Activated CD4-positive, alpha-beta T cell treated with anti-CD3 and anti-CD28 coated beads for 24 hours (primary cell): ENCODE results near the gene FAM3B.
A peak's percentile ranks its signal among the peaks of the same experiment; 100 is the strongest.
"Not testable (repeated sequence)": the region's sequence is repeated elsewhere in the genome, so short reads cannot be mapped to it uniquely, and the experiment has no call there.

Source experiments
- DNase-seq, 2 donors: peaks; one replicate each; pipeline ENCODE4 v3.0.0-alpha.2; 2020; ENCODE audit warnings: low read depth in 2 of 2

Gene FAM3B, protein sequence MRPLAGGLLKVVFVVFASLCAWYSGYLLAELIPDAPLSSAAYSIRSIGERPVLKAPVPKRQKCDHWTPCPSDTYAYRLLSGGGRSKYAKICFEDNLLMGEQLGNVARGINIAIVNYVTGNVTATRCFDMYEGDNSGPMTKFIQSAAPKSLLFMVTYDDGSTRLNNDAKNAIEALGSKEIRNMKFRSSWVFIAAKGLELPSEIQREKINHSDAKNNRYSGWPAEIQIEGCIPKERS

DNA sequence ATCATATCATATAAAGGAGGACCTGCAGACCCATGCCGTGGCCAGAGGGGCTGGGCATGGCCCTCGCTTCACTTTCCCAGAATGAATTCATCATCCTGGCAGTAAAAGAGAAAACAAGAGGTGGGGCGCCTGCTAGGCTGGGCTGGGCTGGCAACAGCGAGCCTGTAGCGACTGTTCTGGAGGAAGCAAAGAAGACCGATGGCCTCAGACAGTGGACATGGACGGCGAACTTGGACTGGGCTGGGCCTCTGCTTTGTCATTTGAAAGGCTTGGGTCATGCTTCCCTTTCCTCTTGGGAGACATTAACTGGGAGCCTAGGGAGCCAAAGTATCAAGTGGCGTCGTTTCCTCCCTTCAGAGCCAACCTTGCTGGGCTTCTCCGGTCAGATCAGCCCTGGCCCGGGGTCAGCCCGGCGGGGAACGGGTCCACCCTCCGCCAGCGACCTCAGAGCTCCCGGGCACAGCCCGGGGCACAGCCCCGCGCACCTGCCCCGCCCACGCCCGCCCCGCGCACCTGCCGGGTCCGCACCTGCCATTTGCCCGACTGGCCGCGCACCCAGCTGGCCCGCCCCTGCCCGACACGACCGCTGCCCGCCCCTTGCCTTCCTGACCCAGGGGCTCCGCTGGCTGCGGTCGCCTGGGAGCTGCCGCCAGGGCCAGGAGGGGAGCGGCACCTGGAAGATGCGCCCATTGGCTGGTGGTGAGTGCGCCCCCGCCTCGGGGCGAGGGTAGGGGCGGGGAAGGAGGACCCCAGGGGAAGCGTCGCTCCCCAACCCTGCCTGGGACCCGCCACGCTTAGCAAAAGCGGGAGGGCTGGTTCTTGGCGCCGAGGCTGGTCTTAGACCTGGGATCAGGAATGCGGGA is at the start of gene FAM3B:
Gene FAM3B, plus strand, starts transcription at position 602 of the 863 bp plus-strand sequence. Its CDS starts 79 bp downstream, at position 681.
- DNase-seq: no peak

DNA sequence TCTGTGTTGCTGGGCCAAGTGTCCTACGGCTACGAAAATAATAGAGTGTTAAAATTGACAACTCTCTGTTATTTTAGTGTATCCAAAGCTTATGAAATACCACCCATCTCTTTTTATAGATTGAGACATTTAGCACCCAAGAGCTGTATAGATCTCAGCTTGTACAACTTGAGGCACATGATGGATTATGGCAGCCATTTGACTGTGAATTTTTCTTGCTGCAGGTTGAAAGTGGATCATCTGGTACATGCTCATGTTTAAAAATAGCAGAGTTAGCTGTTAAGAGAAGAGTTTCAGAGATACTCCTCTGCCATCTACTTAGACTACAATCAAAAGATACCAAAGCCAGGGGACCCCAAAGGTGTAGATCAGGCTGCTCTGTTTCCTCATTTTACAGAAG is 49.3 kb upstream of the FAM3B start:
- DNase-seq: no peak

DNA sequence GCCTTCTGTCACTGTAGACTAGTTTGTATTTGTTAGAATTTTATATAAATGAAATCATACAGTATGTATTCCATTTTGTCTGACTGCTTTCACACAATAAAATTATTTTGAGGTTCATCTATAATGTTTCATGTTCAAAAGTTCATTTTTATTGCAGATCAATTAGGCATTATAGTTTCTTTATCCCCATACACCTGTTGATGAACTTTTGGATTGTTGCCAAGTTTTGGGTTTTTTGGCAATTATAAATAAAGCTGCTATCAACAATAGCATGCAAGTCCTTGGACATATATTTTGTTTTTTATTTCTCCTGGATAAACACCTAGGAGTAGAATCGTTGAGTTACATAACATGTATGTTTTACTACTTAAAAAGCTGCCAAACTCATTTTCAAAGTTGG is 47.1 kb upstream of the FAM3B start:
- DNase-seq: no peak

DNA sequence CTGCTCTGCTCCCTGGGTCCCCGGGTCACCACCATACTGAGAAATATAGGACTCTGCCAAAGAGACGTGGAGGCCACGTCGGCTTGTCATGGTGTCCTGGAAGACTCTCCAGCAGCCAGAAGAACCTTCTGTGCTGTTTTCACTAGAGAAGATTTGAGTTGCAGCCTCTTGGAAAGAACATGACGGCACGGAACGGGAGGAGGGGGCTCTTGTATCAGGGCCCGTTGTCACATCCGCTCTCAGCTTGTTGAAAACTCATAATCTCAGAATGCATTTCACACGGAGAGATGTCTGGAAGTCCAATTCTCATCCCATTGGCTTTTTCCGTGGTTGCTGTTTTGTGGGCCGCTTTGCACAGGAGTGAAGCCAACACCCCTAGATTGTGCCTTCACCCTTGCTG is 39.4 kb upstream of the FAM3B start:
- no peak for DNase-seq

DNA sequence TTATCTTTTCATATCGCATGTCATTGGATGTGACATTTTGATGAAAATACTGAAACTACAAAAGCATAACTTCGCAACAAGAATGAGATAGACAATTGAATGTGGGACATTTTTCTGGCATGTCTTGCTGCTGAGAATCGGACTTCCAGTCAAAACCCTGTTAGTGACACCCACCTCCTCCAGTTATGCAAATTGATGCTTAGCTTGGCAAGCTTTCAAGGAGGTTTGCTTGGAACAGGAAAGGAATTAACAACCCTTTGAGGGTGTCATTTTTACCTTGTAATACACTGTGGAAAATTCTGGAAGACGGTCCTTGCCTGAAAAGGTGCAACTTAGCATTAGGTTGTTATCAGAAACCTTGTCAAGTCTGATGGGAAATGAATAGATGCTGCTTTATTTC is 38.8 kb upstream of the FAM3B start:
- DNase-seq: no peak

DNA sequence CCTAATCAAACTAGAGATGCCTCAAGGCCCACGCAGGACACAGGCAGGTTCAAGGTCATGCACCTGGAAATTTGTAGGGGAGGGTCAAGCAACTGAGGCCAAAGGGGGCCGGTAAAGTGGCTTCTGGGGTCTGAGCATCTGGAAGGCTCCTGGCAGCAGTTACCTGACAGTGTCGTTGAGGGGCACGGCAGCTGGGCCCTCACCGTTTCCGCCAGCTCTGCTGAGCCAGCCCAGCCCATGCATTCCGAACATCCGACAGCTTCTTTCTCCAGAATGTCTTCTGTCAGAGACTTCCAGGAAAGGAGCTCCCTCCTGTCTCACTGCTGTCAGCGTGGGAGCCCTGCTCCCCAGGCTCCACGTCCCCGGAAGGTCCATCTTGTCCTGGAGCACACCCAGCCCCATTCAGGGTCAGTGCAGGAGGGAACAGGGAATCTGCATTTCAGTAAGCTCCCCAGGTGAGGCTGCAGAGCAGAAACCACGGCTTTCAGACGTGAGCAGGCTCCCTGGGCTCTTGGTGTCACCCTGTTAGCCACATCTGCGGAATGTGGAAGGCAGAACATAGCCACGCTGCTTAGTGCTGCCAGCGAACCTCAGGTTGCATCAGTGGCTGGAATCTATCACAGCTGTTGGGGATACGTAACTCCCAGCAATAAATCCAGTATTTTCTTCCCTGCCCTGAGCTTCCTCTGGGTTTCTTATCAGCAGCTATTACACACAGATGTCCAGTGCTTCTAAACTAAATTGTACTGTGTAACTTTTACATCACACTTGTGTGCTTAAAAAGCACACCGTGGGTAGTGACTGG is 36.3 kb upstream of the FAM3B start:
- DNase-seq: no peak

DNA sequence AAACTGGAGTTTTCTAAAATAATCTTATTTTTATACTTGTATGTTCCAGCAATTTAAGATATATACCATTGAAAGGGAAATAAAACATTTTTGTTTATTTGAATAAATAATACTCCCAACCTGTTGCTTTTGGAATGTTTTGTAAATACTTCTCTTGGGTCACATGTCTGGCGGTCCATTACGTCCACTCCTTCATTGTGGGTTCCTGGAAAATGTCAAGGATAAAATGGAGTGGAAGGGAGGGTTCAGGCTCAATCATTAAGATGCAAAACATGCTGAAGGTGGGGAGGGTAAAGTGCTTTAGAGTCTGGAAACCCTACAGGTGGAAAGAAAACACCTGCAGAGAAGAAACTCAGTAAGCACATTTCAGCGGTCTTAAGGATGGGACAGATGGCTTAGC is 34.2 kb upstream of the FAM3B start:
- no peak for DNase-seq

DNA sequence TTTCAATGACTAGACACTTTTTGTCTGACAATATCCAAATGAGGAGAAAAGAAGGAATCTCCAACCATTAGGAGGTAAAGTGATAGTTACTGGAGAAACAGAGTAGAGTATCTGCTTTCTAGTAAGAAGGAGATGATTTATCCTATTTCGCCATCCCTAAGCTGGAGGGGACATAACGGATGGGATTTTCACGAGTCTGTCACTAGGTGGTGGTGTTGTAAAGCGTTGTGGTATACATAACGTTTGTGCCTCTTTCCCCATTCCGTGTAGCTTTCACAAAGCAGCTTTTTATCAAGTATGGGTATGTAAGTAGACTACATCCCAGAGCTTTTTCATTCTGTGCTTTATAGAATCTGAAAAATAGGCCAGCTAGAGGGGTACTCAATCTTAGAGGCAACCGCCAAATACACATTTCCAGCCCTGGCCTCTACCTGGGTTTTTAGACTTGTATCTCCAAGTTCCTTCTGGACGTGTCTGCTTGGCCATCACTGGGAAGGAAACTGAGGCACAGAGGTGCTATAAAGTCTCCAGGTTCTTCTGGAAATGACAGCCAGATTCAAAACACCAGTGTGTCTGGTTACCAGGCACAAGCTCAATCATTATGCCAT is 33.3 kb upstream of the FAM3B start:
- peak in 1 of 2 donors; percentile 29 for DNase-seq

DNA sequence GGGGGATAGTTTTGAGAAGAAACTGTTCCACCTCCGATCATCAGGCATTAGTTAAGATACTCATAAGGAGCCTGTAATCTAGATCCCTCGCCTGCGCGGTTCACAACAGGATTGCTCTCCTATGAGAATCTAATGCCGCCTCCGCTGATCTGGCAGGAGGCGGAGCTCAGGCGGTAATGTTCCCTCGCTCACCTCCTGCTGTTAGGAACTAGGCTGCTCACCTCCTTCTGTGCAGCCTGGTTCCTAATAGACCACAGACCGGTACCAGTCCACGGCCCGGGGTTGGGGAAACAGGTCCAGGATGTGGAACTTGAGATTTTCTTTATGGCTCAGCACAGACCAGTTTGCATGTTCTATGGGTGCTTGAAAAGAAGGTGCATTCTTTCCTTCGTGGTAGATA is 27.2 kb upstream of the FAM3B start:
- no peak for DNase-seq

DNA sequence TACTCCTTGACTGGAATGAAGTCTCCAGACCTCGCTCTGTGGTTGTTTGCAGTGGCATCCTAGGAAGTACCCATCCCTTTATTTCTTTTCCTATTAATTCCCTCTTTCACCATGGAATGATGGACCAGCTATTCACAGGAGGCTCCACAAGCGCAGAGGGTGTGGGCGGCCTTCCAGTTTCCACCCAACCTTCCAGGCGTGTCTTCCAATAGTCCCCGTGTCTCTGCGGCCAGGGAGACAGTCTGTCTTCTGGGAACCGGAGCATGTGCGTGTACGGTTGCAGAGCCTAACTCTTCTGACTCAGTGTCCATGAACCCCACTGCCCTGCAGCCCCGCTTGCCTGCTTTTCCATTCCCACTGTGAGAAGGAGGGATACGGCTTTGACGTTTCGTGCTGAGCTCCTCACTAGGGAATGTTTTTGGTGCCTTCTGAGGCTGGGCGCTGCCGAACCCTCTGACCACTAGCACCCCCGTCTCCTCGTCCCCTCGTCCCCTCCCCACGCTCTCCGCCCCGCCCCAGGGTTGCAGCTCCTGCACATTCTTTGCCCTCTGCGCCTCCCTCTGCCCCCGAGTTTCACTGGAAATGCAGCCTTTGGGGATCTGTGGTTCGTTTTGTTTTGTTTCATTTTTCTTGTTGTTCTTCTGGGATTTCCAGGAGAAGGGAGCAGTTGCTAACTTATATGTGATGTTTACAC is 26.3 kb upstream of the FAM3B start:
- no peak for DNase-seq

DNA sequence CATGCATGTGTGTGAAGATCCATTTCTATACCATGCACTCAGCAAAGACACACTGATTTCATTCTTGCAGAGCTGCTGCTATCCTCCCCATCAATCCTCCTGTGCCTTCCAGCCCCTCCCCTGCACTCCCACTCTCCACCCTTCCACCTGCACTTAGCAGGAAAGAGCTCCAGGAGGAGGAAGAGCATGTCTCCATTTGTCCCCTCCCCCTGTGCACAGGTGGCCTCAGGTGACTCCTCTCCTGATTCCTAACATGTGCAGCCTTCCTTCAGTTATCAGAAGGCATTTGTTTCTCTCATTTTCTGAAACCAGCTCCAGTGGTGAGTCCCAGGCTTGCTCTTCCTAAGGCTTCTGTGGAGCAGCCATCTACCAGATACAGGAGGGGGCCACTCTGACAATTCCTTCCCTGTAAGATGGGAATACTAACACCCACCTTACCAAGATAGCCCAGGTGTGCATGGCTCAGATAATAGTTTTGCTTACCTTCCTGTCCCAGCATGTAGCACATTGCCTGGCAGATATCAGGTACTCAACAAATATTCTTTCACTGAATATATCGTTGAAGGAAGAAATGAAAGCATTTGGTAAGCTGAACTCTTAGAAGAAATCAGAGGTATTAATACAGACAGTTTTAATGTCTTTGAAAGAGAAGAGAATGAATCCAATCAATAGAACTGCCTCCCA is 21.9 kb upstream of the FAM3B start:
- DNase-seq: no peak

DNA sequence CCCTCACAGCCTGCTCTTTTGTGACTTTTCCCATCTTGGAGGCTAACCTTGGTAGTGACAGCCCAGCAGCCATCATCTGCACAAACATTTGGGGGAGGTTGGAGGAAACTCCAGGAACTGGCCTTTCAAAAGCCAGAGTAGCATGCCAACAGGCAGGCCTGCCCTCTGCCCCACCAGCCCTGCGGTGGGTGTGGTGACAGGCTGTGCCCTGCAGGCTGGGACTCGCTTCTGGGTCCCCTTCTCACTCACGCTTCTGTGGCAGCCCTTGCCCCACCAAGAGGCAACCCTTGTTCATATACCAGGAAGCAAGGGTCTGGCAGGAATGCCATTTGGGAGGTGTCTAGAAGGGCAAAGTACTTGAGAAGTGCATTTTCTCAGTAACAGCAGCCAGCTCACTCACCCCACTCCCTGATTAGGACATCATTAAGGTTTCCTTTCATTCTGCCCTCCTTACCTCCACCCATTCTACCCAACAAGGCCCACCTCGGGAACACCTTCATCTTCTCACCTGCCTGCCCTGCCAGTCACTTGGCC is 20.8 kb upstream of the FAM3B start:
- no peak for DNase-seq

DNA sequence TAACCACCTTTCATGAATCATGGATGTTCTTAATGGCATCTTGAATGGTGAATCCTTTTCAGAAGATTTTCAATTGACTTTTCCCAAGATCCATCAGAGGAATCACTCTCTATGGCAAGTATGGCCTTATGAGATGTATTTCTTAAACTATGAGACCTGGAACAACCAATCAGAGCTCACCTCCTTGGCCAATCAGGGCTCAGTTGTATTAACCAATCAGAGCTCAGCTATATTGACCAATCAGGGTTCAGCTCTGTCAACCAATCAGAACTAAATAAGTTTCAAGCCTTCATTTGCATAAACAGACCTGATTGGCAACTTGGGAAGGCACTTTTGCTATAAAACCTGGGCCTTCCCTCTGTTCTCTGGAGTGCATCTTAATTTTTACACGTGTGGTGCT is 13.6 kb upstream of the FAM3B start:
- DNase-seq: no peak

DNA sequence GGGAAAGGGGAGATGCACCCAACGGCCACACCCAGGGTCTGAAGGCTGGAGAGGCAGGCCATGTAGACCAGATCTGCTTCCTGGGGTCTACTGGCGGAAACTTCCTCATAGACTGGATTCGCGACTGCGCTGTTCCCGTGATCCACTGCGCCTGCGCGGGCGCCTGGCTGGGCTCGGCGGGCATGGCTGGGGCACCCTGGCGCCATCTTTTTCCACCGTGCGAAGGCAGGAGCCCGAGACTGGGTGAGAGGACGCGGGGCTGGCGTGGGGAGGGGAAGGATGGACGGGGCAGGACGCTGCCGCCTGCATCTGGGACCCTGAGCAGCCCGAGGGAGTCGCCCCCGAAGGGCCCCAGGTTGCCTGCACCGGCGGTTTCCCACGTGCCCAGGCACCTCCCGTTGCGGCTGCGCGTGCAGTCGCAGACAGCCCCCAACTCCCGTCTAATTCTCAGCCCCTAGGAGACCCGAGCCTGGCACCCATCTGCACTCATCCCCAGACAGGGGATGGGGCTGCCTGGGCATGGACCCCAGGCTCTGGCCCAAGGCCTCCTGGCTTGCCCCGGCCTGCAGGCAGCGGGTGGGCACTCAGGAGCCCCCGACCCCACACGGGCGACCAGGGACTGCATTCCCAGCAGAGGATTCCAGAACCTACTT is 12.4 kb upstream of the FAM3B start:
- DNase-seq: no peak

DNA sequence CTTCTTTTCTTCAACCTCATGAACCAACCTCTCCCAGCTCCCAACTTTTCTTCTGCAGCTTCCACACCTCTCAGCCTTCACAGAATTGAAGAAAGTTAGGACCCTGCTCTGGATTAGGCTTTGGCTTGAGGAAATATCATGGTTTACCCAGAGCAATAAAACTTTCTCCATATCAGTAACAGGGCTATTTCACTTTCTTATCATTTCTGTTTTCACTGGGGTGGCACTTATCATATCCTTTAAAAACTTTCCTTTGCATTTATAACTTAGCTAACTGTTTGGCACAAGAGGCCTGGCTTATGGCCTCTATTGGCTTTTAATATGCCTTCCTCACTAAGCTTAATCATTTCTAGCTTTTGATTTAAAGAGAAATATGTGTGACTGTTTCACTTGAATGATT is 9.4 kb upstream of the FAM3B start:
- DNase-seq: no peak

DNA sequence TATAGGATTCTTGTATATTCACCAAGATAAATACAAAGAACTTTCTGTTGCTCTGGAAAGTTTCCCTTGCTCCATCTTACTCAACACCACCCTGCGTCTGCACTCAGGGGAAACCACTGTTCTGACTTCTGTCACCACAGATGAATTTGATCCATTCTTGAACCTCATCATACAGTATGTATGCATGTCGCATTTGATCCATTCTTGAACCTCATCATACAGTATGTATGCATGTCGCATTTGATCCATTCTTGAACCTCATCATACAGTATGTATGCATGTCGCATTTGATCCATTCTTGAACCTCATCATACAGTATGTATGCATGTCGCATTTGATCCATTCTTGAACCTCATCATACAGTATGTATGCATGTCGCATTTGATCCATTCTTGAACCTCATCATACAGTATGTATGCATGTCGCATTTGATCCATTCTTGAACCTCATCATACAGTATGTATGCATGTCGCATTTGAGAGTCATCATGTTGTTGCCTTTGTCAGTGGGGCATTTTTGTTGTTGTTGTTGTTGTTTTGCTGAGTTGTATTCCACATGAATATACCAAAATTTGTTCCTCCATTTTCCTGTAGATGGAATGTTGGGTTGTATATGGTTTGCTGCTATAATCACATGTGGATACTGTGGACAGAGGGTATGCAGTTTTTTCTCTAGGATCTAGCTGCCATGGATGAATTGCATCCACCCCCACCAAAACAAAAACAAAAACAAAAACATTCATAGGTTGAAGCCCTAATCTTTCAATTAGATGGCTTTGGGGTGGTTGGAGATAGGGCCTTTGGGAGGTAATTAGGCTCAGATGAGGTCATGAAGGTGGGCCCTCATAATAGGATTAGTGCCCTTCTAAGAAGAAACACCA is 3.1 kb upstream of the FAM3B start:
- DNase-seq: not testable (repeated sequence)

DNA sequence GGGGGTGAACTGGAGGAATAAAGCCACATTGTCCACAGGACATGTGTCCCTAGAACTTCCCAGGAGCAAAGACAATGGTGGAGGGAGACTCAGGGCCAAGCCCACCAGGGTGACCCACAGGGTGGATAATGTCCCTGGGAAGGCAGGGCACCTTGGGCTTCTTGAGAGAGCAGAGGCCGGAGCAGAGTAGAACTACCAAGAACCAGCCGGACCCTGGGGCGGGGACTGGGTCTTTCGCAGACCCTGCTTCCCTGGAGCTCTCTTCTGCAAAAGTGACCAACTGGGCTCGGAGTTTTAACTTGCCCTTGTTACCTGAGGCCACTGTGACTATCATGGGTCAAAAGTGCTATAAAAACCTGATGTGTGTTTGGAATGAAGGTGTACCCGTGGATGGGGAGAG is 875 bp upstream of the FAM3B start:
- no peak for DNase-seq

DNA sequence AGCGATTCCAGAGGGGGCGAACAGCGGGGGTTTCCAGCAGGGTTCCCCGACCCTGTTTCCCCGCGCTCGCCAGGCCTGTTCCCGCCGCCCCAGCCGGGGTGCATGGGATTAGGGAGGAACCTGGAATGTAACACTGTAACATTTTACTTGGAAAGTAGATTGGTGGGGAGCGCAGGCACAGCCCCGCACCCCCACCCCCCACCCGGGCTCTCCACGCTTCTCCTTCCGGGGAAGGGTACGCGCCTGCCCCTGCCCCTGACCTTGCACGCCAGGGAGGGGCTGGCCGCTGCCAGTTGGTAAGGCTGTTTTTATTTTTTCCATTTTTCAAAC is 427 bp downstream of the FAM3B start:
- DNase-seq: no peak

DNA sequence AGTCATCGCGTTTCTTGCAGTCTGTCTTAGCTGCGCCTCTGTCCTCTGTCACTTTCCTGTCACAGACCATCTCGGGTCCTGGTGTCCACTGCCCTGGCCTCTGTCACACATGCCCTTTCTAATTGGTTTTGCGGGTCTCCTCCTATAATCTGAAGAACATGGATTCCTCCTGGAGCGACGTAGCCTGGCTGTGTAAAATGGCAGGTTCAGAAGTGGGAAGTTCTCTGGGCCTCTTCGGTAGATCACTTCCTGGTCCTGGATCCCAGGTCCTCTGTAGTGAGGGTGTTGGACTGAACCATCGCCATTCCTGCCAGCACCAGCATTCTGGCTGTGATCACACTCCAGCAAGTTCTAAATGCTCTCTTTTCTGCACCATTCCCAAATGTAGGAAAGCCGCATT is 857 bp downstream of the FAM3B start:
- no peak for DNase-seq
